ENCODE measurements around the gene DIPK1C. TPM values are rescaled to one million over a fixed set of nuclear protein-coding genes. Genes with fewer than 3 reads are reported as not detected.

Gene DIPK1C
- total and polyA plus RNA-seq, 2 of the 4 experiments (the other 2 are of a cell fraction): not detected

GRCh38 chr18:74456349-74457042 is 612 bp downstream of the DIPK1C start:
- Histone ChIP-seq H2BK5ac (ENCODE audit: low read depth, low read length, poor library complexity, severe bottlenecking) (no peak overlapping the region), H3K4ac (ENCODE audit: low read depth, low read length) (no peak overlapping the region), H2BK20ac (ENCODE audit: low read depth, low read length) (no peak overlapping the region), H3K4me2 (ENCODE audit: low read depth, low read length) (no peak overlapping the region), H4K5ac (ENCODE audit: low read depth, low read length) (no peak overlapping the region), H2BK15ac (ENCODE audit: low read depth, low read length) (no peak overlapping the region), H2AK5ac (ENCODE audit: low read depth, low read length) (no peak overlapping the region), H3K23ac (ENCODE audit: low read depth, low read length) (no peak overlapping the region), H3K56ac (ENCODE audit: extremely low read depth, insufficient read depth, low read length) (no peak overlapping the region), H2AK9ac (replicated peaks; ENCODE audit: low read depth, low read length, poor library complexity) (no peak overlapping the region), H3K36me3 (ENCODE audit: control insufficient read depth, insufficient read depth, low read length) (no peaks in the 10 kb centered on the region), H3K9ac (ENCODE audit: low read depth, low read length) (no peak overlapping the region), H4K8ac (ENCODE audit: low read depth in 2 of 2, low read length in 2 of 2) (no peak overlapping the region), H4K91ac (ENCODE audit: insufficient read depth, low read depth, low read length) (no peak overlapping the region), H3K4me3 (ENCODE audit: insufficient read depth, low read depth, low read length) (no peak overlapping the region), H3K27ac (ENCODE audit: insufficient read depth, low read length) (no peak overlapping the region), H3K9me1 (ENCODE audit: insufficient read depth, low read length) (no peaks in the 10 kb centered on the region), H3K14ac (replicated peaks; ENCODE audit: low read depth, low read length) (no peak overlapping the region), H3K27me3 (ENCODE audit: control insufficient read depth, insufficient read depth, low read length) (peaks cover 59% of the 10 kb centered on the region), H3K4me1 (ENCODE audit: control insufficient read depth, insufficient read depth, low read length) (no peaks in the 10 kb centered on the region), H2BK120ac (ENCODE audit: low read depth, low read length) (no peak overlapping the region), H3K9me3 (ENCODE audit: control insufficient read depth, insufficient read depth, low read length) (no peaks in the 10 kb centered on the region), H3K79me1 (ENCODE audit: low read depth in 1 of 2, low read length in 2 of 2) (no peaks in the 10 kb centered on the region), H3K18ac (ENCODE audit: low read depth, low read length) (no peak overlapping the region), H2AFZ (replicated peaks; ENCODE audit: low read length, poor library complexity) (no peak overlapping the region), H4K20me1 (ENCODE audit: insufficient read depth, low read length) (no peaks in the 10 kb centered on the region)
- 5% methylated on average over 23 of the region's 69 CpGs; no CpG with 5 or more reads in 1 of the 2 experiments for WGBS, 2 experiments (ENCODE audit: extremely low coverage in 2 of 2, insufficient read length in 1 of 2)
- dilution Hi-C loops (cut with HindIII; ENCODE audit: low sequenced_read_pairs, unreplicated experiment) (no loop called here), in situ Hi-C loops (cut with MboI; ENCODE audit: low sequenced_read_pairs) (no loop called here), intact Hi-C loops (cut with micrococcal nuclease) (no loop called here)
- ATAC-seq (ENCODE audit: low read depth): no peak
- BruUV-seq (replicated peaks): no TSS peak
- no peak for TF ChIP-seq MAZ (IDR thresholded peaks at IDR 0.05; ENCODE audit: borderline replicate concordance, low read depth, low read length)
- no peak for TF ChIP-seq FOS (IDR thresholded peaks at IDR 0.05; ENCODE audit: low read depth, low read length)
- no peak for TF ChIP-seq USF2 (IDR thresholded peaks at IDR 0.05; ENCODE audit: low read depth, low read length)
- no peak for TF ChIP-seq BHLHE40 (IDR thresholded peaks at IDR 0.05; ENCODE audit: low read depth, low read length)
- no peak for TF ChIP-seq RAD21 (IDR thresholded peaks at IDR 0.05; ENCODE audit: low read length)
- ChIA-PET CTCF (interaction anchor here (0.6 kb wide), 1 partner anchor 972 kb away, joined by 3 read pairs; no protein-coding TSS in a partner anchor), POLR2A (ENCODE audit: unreplicated experiment) (no interaction called here)
- DNase-seq: no peak

Data from IMR-90 (cell line).